Bronchial epithelial cell (primary cell): ENCODE results near the gene CHST14. TPM values are rescaled to one million over a fixed set of nuclear protein-coding genes. Genes with fewer than 3 reads are reported as not detected.

ENCODE experiments used
- DNase-seq: peaks from one replicate; pipeline ENCODE4 v3.0.0-alpha.2; 2010; ENCODE audit warnings: low read depth
- FAIRE-seq: peaks from 2 replicates; lab custom pipeline; 2011; peaks lifted over from hg19 to GRCh38; lab: Jason Lieb, UNC
- H3K27me3 ChIP-seq: 2 replicates; pipeline ENCODE4 v1.5.1; 2011; ENCODE audit warnings: low read length; ENCODE audit not compliant: control insufficient read depth, insufficient read depth
- H3K36me3 ChIP-seq: 2 replicates; pipeline ENCODE4 v1.5.1; 2011; ENCODE audit warnings: low read length; ENCODE audit not compliant: control insufficient read depth, insufficient read depth
- H3K4me3 ChIP-seq: 2 replicates; pipeline ENCODE4 v1.5.1; 2011; ENCODE audit warnings: mild to moderate bottlenecking, low read depth, low read length, control low read depth
- CTCF ChIP-seq: IDR thresholded peaks from 2 replicates; pipeline ENCODE4 v1.5.1; 2011; ENCODE audit warnings: mild to moderate bottlenecking, moderate library complexity, low read length, control low read depth, inconsistent platforms; ENCODE audit not compliant: insufficient read depth, severe bottlenecking
- total RNA-seq: library from RNA; depleted of rRNA; stranded (reverse); fragments of >200 nt; gene quantifications from 2 replicates; pipeline ENCODE4 v1.2.1, GENCODE V29; 2014

Gene CHST14
- total RNA-seq, 1 donor from 2014 or later, result 1.1 TPM

GRCh38 chr15:40463886-40464545 is 6.8 kb upstream of the CHST14 start:
- Histone ChIP-seq H3K4me3 (no peak overlapping the region), H3K36me3 (peaks cover 17% of the 10 kb centered on the region), H3K27me3 (no peaks in the 10 kb centered on the region)
- DNase-seq, result no peak
- FAIRE-seq, result peak; percentile 62
- no peak for TF ChIP-seq CTCF

- no peak for TF ChIP-seq CTCF
Observed at GRCh38 chr15:40464595-40465185, 6.1 kb upstream of the CHST14 start.

GRCh38 chr15:40465939-40466338 is 4.8 kb upstream of the CHST14 start:
- no peak for TF ChIP-seq CTCF
- FAIRE-seq, result no peak
- Histone ChIP-seq H3K36me3 (peaks cover 11% of the 10 kb centered on the region), H3K27me3 (no peaks in the 10 kb centered on the region), H3K4me3 (no peak overlapping the region)
- no peak for DNase-seq

More at GRCh38 chr15:40464595-40465185, 6.1 kb upstream of the CHST14 start:
- FAIRE-seq (no peak), DNase-seq (no peak)
- H3K4me3 ChIP-seq, result no peak overlapping the region
- H3K27me3 ChIP-seq, result no peaks in the 10 kb centered on the region
- peaks cover 11% of the 10 kb centered on the region for H3K36me3 ChIP-seq

GRCh38 chr15:40466426-40467260 is 4.1 kb upstream of the CHST14 start:
- no peak overlapping the region for H3K4me3 ChIP-seq
- TF ChIP-seq CTCF, result no peak
- peaks cover 11% of the 10 kb centered on the region for H3K36me3 ChIP-seq
- FAIRE-seq (no peak), DNase-seq (no peak)
- no peaks in the 10 kb centered on the region for H3K27me3 ChIP-seq

- H3K36me3 ChIP-seq, result peaks cover 6% of the 10 kb centered on the region
- no peak for FAIRE-seq
Observed at GRCh38 chr15:40467261-40467615, 3.5 kb upstream of the CHST14 start.

More at GRCh38 chr15:40467261-40467615, 3.5 kb upstream of the CHST14 start:
- no peaks in the 10 kb centered on the region for H3K27me3 ChIP-seq
- TF ChIP-seq CTCF, result no peak
- no peak overlapping the region for H3K4me3 ChIP-seq
- DNase-seq, result no peak
